Thoracic aorta (tissue), 2 donors: Measurements from ENCODE around the gene KLHL30. TPM values are rescaled to one million over a fixed set of nuclear protein-coding genes. Genes with fewer than 3 reads are reported as not detected.

Source experiments
- ATAC-seq: fragments of 150-250 bp; one replicate; pipeline ENCODE4 v1.8.0; 2017; ENCODE audit warnings: low read depth; ENCODE audit not compliant: insufficient number of reproducible peaks, low FRiP score
- DNase-seq: peaks from one replicate; pipeline ENCODE4 v3.0.0-alpha.2; 2020; ENCODE audit warnings: low spot score
- H3K27ac ChIP-seq, 2 donors: fragments of 200-600 bp; sonication (generic); 1 replicate in 1 of 2; 2 replicates in 1 of 2; pipeline ENCODE4 v1.5.1; 2016; ENCODE audit warnings: mild to moderate bottlenecking in 2 of 2, moderate library complexity in 2 of 2
- H3K27me3 ChIP-seq: fragments of 200-600 bp; sonication (generic); replicated peaks from 2 replicates; pipeline ENCODE4 v1.6.0; 2016; ENCODE audit warnings: mild to moderate bottlenecking; ENCODE audit not compliant: insufficient read depth
- H3K36me3 ChIP-seq: fragments of 200-600 bp; sonication (generic); one replicate; pipeline ENCODE4 v1.5.1; 2016
- H3K4me1 ChIP-seq, 2 donors: fragments of 200-600 bp; sonication (generic); 1 replicate in 1 of 2; 2 replicates in 1 of 2; pipeline versions ENCODE4 v1.5.1 to v1.6.0; 2016; ENCODE audit warnings: low read depth in 2 of 2, mild to moderate bottlenecking in 1 of 2; ENCODE audit not compliant: control insufficient read depth in 1 of 2
- H3K4me3 ChIP-seq: fragments of 200-600 bp; sonication (generic); 2 replicates; pipeline ENCODE4 v1.5.1; 2016; ENCODE audit warnings: mild to moderate bottlenecking
- H3K9me3 ChIP-seq: fragments of 200-600 bp; sonication (generic); 2 replicates; pipeline ENCODE4 v1.5.1; 2016
- total RNA-seq, 2 donors: library from RNA; depleted of rRNA; stranded (reverse); fragments of >200 nt; gene quantifications; one replicate each; pipeline versions ENCODE4 v1.1.0 to v1.2.3, GENCODE V29; 2016
- TF ChIP-seq, protein P1 (sequence below): fragments of 200-600 bp; sonication (generic); IDR thresholded peaks from one replicate; pipeline ENCODE4 v1.5.1; 2019; ENCODE audit warnings: antibody characterized with exemption

KLHL30 gene
- total RNA-seq, 2 donors from 2014 or later, result 18.3 to 33.4 TPM

DNA sequence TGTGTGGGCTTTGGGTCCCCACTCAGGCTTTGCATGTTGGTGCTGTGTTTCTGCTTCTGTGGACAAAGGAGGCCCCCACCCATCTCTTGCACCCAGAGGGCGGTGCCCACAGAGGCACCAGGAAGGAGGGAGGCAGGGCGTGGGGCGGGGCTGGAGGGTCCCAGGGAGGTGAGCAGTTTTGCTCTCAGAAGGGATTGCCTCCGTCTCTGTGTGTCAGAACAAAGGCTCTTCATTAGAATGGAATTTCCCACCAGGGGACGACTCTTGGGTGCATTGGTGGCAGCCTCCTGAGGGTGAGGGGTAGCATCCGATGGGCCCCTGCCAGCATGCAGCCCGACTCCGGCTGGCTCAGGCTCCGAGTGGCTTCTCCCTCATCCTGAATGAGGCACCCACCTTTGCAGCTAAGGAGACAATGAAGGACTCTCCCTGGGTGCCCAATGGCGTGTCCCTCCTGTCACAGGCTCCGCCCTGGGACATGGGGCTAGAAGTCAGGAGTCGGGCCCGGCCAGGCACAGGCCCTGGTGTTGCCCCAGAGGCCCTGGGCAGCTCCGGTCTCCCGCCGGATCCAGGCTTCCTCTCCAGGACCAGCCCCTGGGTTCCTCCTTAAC lies 13.3 kb downstream of the KLHL30 start:
- no peaks in the 10 kb centered on the region for H3K9me3 ChIP-seq
- no peaks in the 10 kb centered on the region for H3K36me3 ChIP-seq
- ATAC-seq (no peak), DNase-seq (no peak)
- H3K27ac ChIP-seq, result no peak overlapping the region
- H3K4me1 ChIP-seq, result peaks cover 0 to 13% of the 10 kb centered on the region in 2 donors
- no peak overlapping the region for H3K4me3 ChIP-seq
- no peaks in the 10 kb centered on the region for H3K27me3 ChIP-seq
- TF ChIP-seq, protein P1, sequence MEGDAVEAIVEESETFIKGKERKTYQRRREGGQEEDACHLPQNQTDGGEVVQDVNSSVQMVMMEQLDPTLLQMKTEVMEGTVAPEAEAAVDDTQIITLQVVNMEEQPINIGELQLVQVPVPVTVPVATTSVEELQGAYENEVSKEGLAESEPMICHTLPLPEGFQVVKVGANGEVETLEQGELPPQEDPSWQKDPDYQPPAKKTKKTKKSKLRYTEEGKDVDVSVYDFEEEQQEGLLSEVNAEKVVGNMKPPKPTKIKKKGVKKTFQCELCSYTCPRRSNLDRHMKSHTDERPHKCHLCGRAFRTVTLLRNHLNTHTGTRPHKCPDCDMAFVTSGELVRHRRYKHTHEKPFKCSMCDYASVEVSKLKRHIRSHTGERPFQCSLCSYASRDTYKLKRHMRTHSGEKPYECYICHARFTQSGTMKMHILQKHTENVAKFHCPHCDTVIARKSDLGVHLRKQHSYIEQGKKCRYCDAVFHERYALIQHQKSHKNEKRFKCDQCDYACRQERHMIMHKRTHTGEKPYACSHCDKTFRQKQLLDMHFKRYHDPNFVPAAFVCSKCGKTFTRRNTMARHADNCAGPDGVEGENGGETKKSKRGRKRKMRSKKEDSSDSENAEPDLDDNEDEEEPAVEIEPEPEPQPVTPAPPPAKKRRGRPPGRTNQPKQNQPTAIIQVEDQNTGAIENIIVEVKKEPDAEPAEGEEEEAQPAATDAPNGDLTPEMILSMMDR, result no peak

DNA sequence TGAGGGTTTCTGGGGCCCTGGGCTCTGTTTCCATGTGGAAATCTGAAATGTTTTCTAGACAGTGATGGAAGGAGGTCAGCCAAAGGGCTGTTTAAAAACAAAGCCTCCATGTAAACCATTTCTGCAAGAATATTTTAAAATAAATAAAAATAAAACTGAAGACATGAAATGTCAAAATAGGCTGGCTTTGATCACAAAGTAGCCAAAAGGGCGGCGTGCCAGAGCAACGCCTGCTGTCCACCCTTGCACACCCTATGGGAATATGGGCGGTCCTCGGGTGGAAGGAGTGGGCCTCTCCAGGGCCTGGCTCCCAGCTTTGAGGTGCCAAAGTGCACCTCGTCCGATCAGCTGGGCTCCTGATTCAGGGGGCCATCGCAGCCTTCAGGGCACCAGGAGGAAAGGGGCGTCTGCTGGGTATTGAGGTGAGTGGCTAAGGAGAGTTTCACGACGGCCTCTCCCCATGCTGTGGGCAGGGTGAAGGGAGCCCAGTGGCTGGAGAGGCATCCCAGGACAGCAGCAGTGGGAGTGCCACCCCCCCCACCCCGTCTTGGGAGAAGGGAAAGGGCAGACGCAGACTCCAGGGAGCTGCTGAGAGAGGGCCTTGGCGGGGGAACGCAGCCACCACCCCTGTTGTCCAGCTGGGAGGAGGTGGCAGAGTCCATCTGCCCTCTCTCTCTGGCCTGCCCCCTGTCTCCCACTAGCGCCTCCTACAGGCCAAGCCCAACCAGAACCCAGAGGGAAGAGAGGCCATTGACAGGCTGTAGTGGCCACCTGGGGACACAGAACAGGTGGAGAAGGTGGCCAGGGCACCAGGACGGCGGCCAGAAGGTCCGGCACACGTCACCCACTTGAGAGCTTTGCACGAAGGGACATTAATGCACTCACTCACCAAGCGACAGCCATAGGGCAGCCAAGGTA lies 14.6 kb downstream of the KLHL30 start:
- H3K27ac ChIP-seq, result no peak overlapping the region

DNA sequence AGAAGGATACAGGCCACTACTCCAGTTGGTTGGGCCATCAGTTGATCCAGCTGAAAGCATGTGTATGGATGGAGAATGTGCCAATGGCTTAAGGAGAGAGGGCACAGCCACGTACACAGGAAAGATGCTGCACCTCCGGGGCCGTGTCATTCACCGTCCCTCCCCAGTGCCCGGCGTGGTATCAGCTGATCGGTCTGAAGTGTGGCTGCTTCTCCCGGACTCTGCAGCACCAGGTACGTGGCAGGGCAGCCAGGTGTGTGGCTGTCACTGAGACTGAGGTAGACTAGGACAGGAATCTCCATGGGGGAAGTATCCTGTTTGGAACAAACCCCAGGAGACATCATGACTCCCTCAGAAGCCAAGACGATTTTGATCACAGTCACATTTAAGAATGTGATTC lies 16.1 kb downstream of the KLHL30 start:
- no peak for ATAC-seq
- no peaks in the 10 kb centered on the region for H3K9me3 ChIP-seq
- no peaks in the 10 kb centered on the region for H3K27me3 ChIP-seq
- DNase-seq, result no peak
- H3K4me1 ChIP-seq, result peaks cover 0 to 23% of the 10 kb centered on the region in 2 donors
- H3K36me3 ChIP-seq, result no peaks in the 10 kb centered on the region
- H3K27ac ChIP-seq, result no peak overlapping the region
- TF ChIP-seq, protein P1, result no peak
- no peak overlapping the region for H3K4me3 ChIP-seq

More for the DNA sequence above, 14.6 kb downstream of the KLHL30 start:
- H3K4me3 ChIP-seq, result no peak overlapping the region
- TF ChIP-seq, protein P1, result no peak
- H3K9me3 ChIP-seq, result no peaks in the 10 kb centered on the region
- H3K36me3 ChIP-seq, result no peaks in the 10 kb centered on the region
- DNase-seq, result no peak
- no peaks in the 10 kb centered on the region for H3K27me3 ChIP-seq
- ATAC-seq, result no peak
- peaks cover 0 to 14% of the 10 kb centered on the region in 2 donors for H3K4me1 ChIP-seq

DNA sequence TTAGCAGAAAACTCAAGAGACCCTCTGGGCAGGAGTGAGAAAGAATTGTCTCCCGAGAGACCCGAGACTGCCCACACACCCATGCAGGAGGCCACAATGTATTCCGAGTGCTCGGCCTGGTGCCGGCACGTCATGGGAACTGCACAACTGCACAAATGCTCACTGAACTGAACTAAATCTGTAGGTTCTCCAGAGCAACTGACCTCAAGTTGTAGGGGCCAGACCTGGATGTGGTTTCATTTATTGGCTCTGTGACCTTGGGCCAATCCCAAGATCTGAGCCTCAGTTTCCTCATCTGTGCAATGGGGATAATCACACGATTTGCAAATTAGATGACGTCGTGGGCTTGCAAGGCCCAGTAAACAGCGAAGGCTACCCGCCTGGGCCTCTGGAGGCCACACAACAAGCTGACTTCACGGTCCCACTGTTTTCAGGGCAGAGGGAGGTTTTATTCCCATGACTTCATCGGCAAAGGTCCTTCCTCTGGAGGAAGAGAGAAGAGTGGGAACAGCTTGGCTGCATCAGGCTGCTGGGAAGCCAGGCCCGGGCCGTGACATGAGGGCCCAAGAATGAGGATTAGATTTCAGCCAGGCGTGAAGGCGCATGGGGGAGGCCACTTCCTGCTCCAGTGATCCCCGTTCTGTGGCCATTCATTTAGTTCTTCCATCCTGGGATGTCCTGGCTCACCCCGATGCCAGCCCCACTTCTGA lies 16.7 kb downstream of the KLHL30 start:
- ATAC-seq, result peak; percentile 75
- peak overlapping the region; percentile 39 to 57 for H3K27ac ChIP-seq

More for the DNA sequence above, 16.7 kb downstream of the KLHL30 start:
- Histone ChIP-seq H3K36me3 (no peaks in the 10 kb centered on the region), H3K4me3 (no peak overlapping the region), H3K9me3 (no peaks in the 10 kb centered on the region), H3K27me3 (no peaks in the 10 kb centered on the region), H3K4me1 (peaks cover 0 to 23% of the 10 kb centered on the region in 2 donors)
- DNase-seq, result no peak
- TF ChIP-seq, protein P1, result no peak
